Activated CD8-positive, alpha-beta memory T cell treated with anti-CD3 and anti-CD28 coated beads, Interleukin-2, amount 50 U/mL, for 48 hours (primary cell): ENCODE results near the gene SLC10A1.

Experiments
- DNase-seq: peaks from one replicate; pipeline ENCODE4 v3.0.0-alpha.2; 2020

Gene SLC10A1

GRCh38 chr14:69807192-69807591, 10.2 kb upstream of the SLC10A1 start:
- no peak for DNase-seq

- DNase-seq: no peak
Measured at GRCh38 chr14:69804902-69805301, 7.9 kb upstream of the SLC10A1 start.

GRCh38 chr14:69803753-69804152, 6.7 kb upstream of the SLC10A1 start:
- DNase-seq: no peak

- DNase-seq: no peak
Measured at GRCh38 chr14:69798339-69798735, 1.3 kb upstream of the SLC10A1 start.

GRCh38 chr14:69797573-69798338, 715 bp upstream of the SLC10A1 start:
- no peak for DNase-seq

GRCh38 chr14:69795691-69796090, 1.4 kb downstream of the SLC10A1 start:
- DNase-seq: no peak

- no peak for DNase-seq
Measured at GRCh38 chr14:69794791-69795190, 2.2 kb downstream of the SLC10A1 start.

- no peak for DNase-seq
Measured at GRCh38 chr14:69792887-69793421, 4.1 kb downstream of the SLC10A1 start.

- no peak for DNase-seq
Measured at GRCh38 chr14:69789118-69789640, 7.9 kb downstream of the SLC10A1 start.

GRCh38 chr14:69786603-69787002, 10.4 kb downstream of the SLC10A1 start:
- no peak for DNase-seq

GRCh38 chr14:69784942-69785341, 12.1 kb downstream of the SLC10A1 start:
- no peak for DNase-seq

GRCh38 chr14:69780952-69781351, 16.1 kb downstream of the SLC10A1 start:
- no peak for DNase-seq

- no peak for DNase-seq
Measured at GRCh38 chr14:69780092-69780491, 16.9 kb downstream of the SLC10A1 start.

GRCh38 chr14:69779088-69779487, 18.0 kb downstream of the SLC10A1 start:
- DNase-seq: no peak

GRCh38 chr14:69776875-69777453, 20.1 kb downstream of the SLC10A1 start:
- no peak for DNase-seq

- no peak for DNase-seq
Measured at GRCh38 chr14:69775012-69775411, 22.0 kb downstream of the SLC10A1 start.

GRCh38 chr14:69773571-69774276, 23.3 kb downstream of the SLC10A1 start:
- DNase-seq: peak; percentile 47

GRCh38 chr14:69772082-69773017, 24.7 kb downstream of the SLC10A1 start:
- DNase-seq: peak; percentile 46

GRCh38 chr14:69771136-69771535, 25.9 kb downstream of the SLC10A1 start:
- DNase-seq: peak; percentile 49

GRCh38 chr14:69770559-69770958, 26.5 kb downstream of the SLC10A1 start:
- DNase-seq: peak; percentile 37

- peak; percentile 48 for DNase-seq
Measured at GRCh38 chr14:69769623-69770022, 27.4 kb downstream of the SLC10A1 start.

GRCh38 chr14:69768873-69769272, 28.2 kb downstream of the SLC10A1 start:
- no peak for DNase-seq
